Activated B cell treated with CpG ODN at 0.5 μM for 24 hours (primary cell): ENCODE measurements around the gene NLE1. TPM values are rescaled to one million over a fixed set of nuclear protein-coding genes. Genes with fewer than 3 reads are reported as not detected.
A peak's percentile ranks its signal among the peaks of the same experiment; 100 is the strongest.
"Not testable (repeated sequence)": the region's sequence is repeated elsewhere in the genome, so short reads cannot be mapped to it uniquely, and the experiment has no call there.

Source experiments
- ATAC-seq: fragments of 200-7000 bp; cut with Tn5 transposase; one replicate; pipeline ENCODE4 v1.10.0; 2021; ENCODE audit warnings: low read depth, mild to moderate bottlenecking, moderate library complexity
- CTCF ChIA-PET: fragments of 350-600 bp; sonication (Branson Sonifier 250); formaldehyde crosslinking; loops from one replicate; lab custom pipeline; 2021; ENCODE audit warnings: antibody characterized with exemption; lab: Charles Lee
- POLR2A ChIA-PET: fragments of 350-600 bp; sonication (Branson Sonifier 250); formaldehyde crosslinking; loops from one replicate; lab custom pipeline; 2021; ENCODE audit warnings: antibody characterized with exemption; lab: Charles Lee
- DNase-seq: peaks from one replicate; pipeline ENCODE4 v3.0.0; 2022
- H3K27ac Mint-ChIP-seq: one replicate; pipeline ENCODE4 v1.8.0; 2020; ENCODE audit warnings: mixed read lengths
- H3K27me3 Mint-ChIP-seq: one replicate; pipeline ENCODE4 v1.8.0; 2021; ENCODE audit warnings: mixed read lengths
- H3K36me3 Mint-ChIP-seq: one replicate; pipeline ENCODE4 v1.8.0; 2021; ENCODE audit warnings: low read depth, mixed read lengths
- H3K4me1 Mint-ChIP-seq: one replicate; pipeline ENCODE4 v1.8.0; 2021; ENCODE audit warnings: mixed read lengths
- H3K4me3 Mint-ChIP-seq: one replicate; pipeline ENCODE4 v1.8.0; 2020; ENCODE audit warnings: mild to moderate bottlenecking, mixed read lengths
- H3K9me3 Mint-ChIP-seq: one replicate; pipeline ENCODE4 v1.8.0; 2020; ENCODE audit warnings: mixed read lengths
- intact Hi-C: fragments of 100-400 bp; cut with micrococcal nuclease; formaldehyde crosslinking; loops from one replicate; pipeline ENCODE4 v1.15.1; 2024
- total RNA-seq: library from RNA; stranded (reverse); gene quantifications from 2 replicates; pipeline ENCODE4 v1.2.3, GENCODE V29; 2022
- TF ChIP-seq, protein P1 (sequence below): fragments of 200-600 bp; IDR thresholded peaks from one replicate; pipeline ENCODE4 v1.8.0; 2022; ENCODE audit warnings: antibody characterized with exemption, mild to moderate bottlenecking

The NLE1 gene
- total RNA-seq, 1 donor from 2014 or later = 26.3 TPM

DNA sequence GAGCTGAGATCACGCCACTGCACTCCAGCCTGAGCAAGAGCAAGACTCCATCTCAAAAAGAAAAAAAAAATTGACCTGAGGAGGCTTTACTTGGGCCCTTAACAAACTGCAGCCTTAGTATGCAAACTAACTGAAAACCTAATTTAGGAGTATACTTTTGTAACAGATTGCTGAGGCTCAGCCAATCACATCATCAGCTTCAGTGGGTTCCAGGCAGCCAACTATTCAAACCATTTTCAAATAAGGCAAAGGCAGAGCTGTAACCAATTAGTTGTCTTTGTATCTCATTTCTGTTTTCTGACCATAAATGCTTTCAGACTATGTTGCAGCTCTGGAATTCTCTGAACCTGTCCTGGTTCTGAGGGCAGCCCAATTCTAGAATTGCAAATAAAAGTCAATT, 46.4 kb downstream of the NLE1 start:
- CTCF ChIA-PET = no interaction called here
- ATAC-seq (no peak), DNase-seq (no peak)
- Mint-ChIP-seq H3K4me3 (no peak overlapping the region), H3K27me3 (no peaks in the 10 kb centered on the region), H3K36me3 (peaks cover 23% of the 10 kb centered on the region), H3K27ac (no peak overlapping the region), H3K4me1 (peaks cover 2% of the 10 kb centered on the region), H3K9me3 (no peaks in the 10 kb centered on the region)
- TF ChIP-seq, protein P1, sequence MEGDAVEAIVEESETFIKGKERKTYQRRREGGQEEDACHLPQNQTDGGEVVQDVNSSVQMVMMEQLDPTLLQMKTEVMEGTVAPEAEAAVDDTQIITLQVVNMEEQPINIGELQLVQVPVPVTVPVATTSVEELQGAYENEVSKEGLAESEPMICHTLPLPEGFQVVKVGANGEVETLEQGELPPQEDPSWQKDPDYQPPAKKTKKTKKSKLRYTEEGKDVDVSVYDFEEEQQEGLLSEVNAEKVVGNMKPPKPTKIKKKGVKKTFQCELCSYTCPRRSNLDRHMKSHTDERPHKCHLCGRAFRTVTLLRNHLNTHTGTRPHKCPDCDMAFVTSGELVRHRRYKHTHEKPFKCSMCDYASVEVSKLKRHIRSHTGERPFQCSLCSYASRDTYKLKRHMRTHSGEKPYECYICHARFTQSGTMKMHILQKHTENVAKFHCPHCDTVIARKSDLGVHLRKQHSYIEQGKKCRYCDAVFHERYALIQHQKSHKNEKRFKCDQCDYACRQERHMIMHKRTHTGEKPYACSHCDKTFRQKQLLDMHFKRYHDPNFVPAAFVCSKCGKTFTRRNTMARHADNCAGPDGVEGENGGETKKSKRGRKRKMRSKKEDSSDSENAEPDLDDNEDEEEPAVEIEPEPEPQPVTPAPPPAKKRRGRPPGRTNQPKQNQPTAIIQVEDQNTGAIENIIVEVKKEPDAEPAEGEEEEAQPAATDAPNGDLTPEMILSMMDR = no peak
- POLR2A ChIA-PET = no interaction called here
- intact Hi-C loops = no loop called here

DNA sequence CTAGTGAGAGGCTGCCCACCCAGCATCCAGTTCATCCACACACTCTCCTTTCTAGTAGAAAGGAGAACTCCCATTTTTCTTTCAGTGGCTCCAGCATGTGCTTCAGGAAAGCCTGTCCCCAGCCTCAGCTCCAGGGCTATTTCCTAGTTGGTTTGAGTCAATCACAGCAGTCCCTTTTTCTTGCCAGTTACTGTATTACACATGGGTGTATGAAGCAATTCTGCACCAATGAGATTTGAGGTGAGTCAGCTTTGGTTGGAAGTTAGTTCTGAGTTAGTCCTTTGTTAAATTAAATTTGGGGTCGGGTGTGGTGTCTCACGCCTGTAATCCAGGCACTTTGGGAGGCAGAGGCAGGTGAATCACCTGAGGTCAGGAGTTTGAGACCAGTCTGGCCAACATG, 47.2 kb downstream of the NLE1 start:
- no peaks in the 10 kb centered on the region for H3K27me3 Mint-ChIP-seq
- H3K4me1 Mint-ChIP-seq = peaks cover 5% of the 10 kb centered on the region
- no peak overlapping the region for H3K27ac Mint-ChIP-seq
- ChIA-PET POLR2A (no interaction called here), CTCF (no interaction called here)
- DNase-seq (no peak), ATAC-seq (no peak)
- intact Hi-C loops = no loop called here
- TF ChIP-seq, protein P1 = no peak
- no peak overlapping the region for H3K4me3 Mint-ChIP-seq
- peaks cover 15% of the 10 kb centered on the region for H3K36me3 Mint-ChIP-seq
- H3K9me3 Mint-ChIP-seq = no peaks in the 10 kb centered on the region

- H3K27ac Mint-ChIP-seq, intact Hi-C loops, H3K9me3 Mint-ChIP-seq, H3K36me3 Mint-ChIP-seq, H3K27me3 Mint-ChIP-seq, DNase-seq, H3K4me3 Mint-ChIP-seq, ATAC-seq: not testable (repeated sequence)
- CTCF ChIA-PET = interaction anchor here (1.0 to 2.3 kb wide), 9 partner anchors 26 to 729 kb away, joined by 3 to 25 read pairs (median 6); partner anchors contain the start of genes RAD51D and RFFL
- POLR2A ChIA-PET = interaction anchor here (1.9 kb wide), 1 partner anchor 27 kb away, joined by 16 read pairs; the partner anchor contains the start of gene RFFL
- H3K4me1 Mint-ChIP-seq = peaks cover 33% of the 10 kb centered on the region
These were observed 51.4 kb downstream of the NLE1 start for GRCh38 chr17:35090707-35091106.

- no peaks in the 10 kb centered on the region for H3K27me3 Mint-ChIP-seq
- intact Hi-C loops = loop anchor here (1.0 kb wide), 10 partner anchors 26 to 153 kb away; partner anchors contain the start of genes CCT6B, NLE1, RAD51D and RFFL
- peaks cover 33% of the 10 kb centered on the region for H3K4me1 Mint-ChIP-seq
- peaks cover 6% of the 10 kb centered on the region for H3K36me3 Mint-ChIP-seq
- ATAC-seq (peak; percentile 23), DNase-seq (no peak)
- peak overlapping the region; percentile 91 for H3K27ac Mint-ChIP-seq
- TF ChIP-seq, protein P1 = no peak
- POLR2A ChIA-PET = interaction anchor here (0.5 to 3.2 kb wide), 12 partner anchors 9 to 489 kb away, joined by 3 to 22 read pairs (median 6); partner anchors contain the start of genes CCT6B, LIG3, RAD51D and RFFL
- peak overlapping the region; percentile 89 for H3K4me3 Mint-ChIP-seq
- no peaks in the 10 kb centered on the region for H3K9me3 Mint-ChIP-seq
- CTCF ChIA-PET = interaction anchor here (0.7 to 2.3 kb wide), 19 partner anchors 12 to 728 kb away, joined by 3 to 25 read pairs (median 4); partner anchors contain the start of genes LIG3, RAD51D and RFFL
These were observed 52.4 kb downstream of the NLE1 start for GRCh38 chr17:35089586-35090296.

DNA sequence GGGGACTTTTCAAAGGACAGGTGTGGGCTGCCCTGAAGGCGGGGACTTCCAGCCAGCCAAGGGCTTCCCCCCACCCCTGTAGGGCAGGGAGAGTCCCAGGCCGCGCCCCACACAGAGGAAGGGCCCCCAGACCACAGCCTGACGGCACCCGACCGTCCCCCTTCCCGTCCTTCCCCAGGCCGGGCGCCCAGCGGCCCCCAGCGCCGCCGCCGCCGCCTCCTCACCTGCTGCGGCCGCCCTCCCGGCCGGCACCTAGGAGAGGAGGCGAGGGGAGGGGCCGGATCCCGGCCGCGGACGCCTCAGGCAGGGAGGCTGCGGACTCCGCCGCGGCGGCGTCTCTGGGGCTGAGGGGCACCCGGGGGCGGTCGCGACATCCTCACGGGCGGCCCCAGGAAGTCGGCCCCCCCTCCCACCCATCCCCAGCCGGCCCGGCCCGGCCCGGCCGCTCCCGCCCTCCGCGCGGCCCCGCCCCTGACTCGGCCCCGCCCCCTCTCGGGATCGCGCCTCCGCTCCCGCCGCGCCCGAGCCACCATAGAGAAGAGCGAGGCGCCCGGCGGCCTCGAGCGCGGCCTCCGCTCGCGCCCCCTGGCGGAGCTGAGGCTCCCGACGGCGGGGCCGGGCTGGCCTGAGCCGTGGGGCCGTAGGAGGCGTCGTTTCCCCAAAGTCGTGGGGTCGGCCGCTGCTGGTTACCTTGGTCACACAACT, 53.1 kb downstream of the NLE1 start:
- Mint-ChIP-seq H3K9me3 (no peaks in the 10 kb centered on the region), H3K27ac (peak overlapping the region; percentile 92), H3K4me3 (peak overlapping the region; percentile 91), H3K36me3 (peaks cover 6% of the 10 kb centered on the region), H3K27me3 (no peaks in the 10 kb centered on the region), H3K4me1 (peaks cover 33% of the 10 kb centered on the region)
- ChIA-PET CTCF (interaction anchor here (0.7 to 2.3 kb wide), 18 partner anchors 11 to 728 kb away, joined by 3 to 25 read pairs (median 4); partner anchors contain the start of genes LIG3, RAD51D and RFFL), POLR2A (interaction anchor here (0.9 to 3.2 kb wide), 14 partner anchors 19 to 490 kb away, joined by 3 to 22 read pairs (median 6); partner anchors contain the start of genes CCT6B, LIG3, RAD51D and RFFL)
- intact Hi-C loops = loop anchor here (1.0 kb wide), 10 partner anchors 26 to 153 kb away; partner anchors contain the start of genes CCT6B, NLE1, RAD51D and RFFL
- DNase-seq (peak; percentile 92), ATAC-seq (peak; percentile 81)
- TF ChIP-seq, protein P1 = peak; percentile 40
